Spleen (tissue), 13 donors: ENCODE measurements around the gene CLBA1. TPM values are rescaled to one million over a fixed set of nuclear protein-coding genes. Genes with fewer than 3 reads are reported as not detected.

Experiments
- DNase-seq: peaks from one replicate; pipeline ENCODE4 v3.0.0-alpha.2; 2020
- H3K27ac ChIP-seq, 8 donors: fragments of 200-600 bp; sonication (generic) in 7 of 8; 1 replicate in 4 of 8; 2 replicates in 4 of 8; pipeline versions ENCODE4 v1.5.0 to v1.8.0; 2016 to 2021; ENCODE audit warnings: inconsistent platforms in 4 of 8, mild to moderate bottlenecking in 4 of 8, moderate library complexity in 1 of 8
- H3K27me3 ChIP-seq, 7 donors: fragments of 200-600 bp; sonication (generic) in 6 of 7; replicated peaks in 1 of 7; 1 replicate in 4 of 7; 2 replicates in 3 of 7; pipeline versions ENCODE4 v1.5.0 to v1.8.0; 2016 to 2021; ENCODE audit warnings: inconsistent platforms in 3 of 7, mild to moderate bottlenecking in 1 of 7
- H3K36me3 ChIP-seq, 6 donors: fragments of 200-600 bp; sonication (generic) in 5 of 6; 1 replicate in 4 of 6; 2 replicates in 2 of 6; pipeline versions ENCODE4 v1.5.0 to v1.8.0; 2016 to 2021; ENCODE audit warnings: inconsistent platforms in 2 of 6
- H3K4me1 ChIP-seq, 6 donors: fragments of 200-600 bp; sonication (generic) in 5 of 6; 1 replicate in 3 of 6; 2 replicates in 3 of 6; pipeline versions ENCODE4 v1.5.0 to v1.8.0; 2016 to 2021; ENCODE audit warnings: inconsistent platforms in 3 of 6
- H3K4me3 ChIP-seq, 8 donors: fragments of 200-600 bp; sonication (generic) in 7 of 8; 1 replicate in 4 of 8; 2 replicates in 4 of 8; pipeline versions ENCODE4 v1.5.0 to v1.8.0; 2016 to 2021; ENCODE audit warnings: inconsistent platforms in 4 of 8, mild to moderate bottlenecking in 4 of 8, moderate library complexity in 2 of 8
- H3K9me3 ChIP-seq, 8 donors: fragments of 200-600 bp; sonication (generic) in 7 of 8; 1 replicate in 4 of 8; 2 replicates in 4 of 8; pipeline versions ENCODE4 v1.5.0 to v1.8.0; 2016 to 2021; ENCODE audit warnings: inconsistent platforms in 4 of 8
- POLR2A ChIP-seq, 3 donors: fragments of 450-650 bp; IDR thresholded peaks; one replicate each; pipeline ENCODE4 v1.5.1; 2017; ENCODE audit warnings: antibody characterized with exemption in 3 of 3, mild to moderate bottlenecking in 1 of 3
- POLR2AphosphoS5 ChIP-seq, 3 donors: sonication (generic); formaldehyde crosslinking; IDR thresholded peaks; one replicate each; pipeline ENCODE4 v1.5.1; 2017; ENCODE audit warnings: antibody characterized with exemption in 3 of 3
- WGBS, 5 donors: extraction: QIAGEN DNeasy Blood & Tissue Kit in 3 of 5; methylation state at CpG; one replicate each; pipeline versions ENCODE4 v1.1.5 to v1.1.7; 2013 to 2018; 5-methylcytosine and 5-hydroxymethylcytosine counted together
- intact Hi-C: fragments of 100-400 bp; cut with DNase I; formaldehyde crosslinking; loops from one replicate; pipeline ENCODE4 v1.15.0; 2023; ENCODE audit warnings: low total_unique reads
- long read RNA-seq, 2 donors: transcript quantifications; one replicate each; lab custom pipeline, GENCODE V29; 2026
- polyA plus RNA-seq, 3 donors: library from polyadenylated mRNA; stranded (reverse); fragments of 200-250 nt; gene quantifications; one replicate each; pipeline ENCODE4 v1.2.1, GENCODE V29; 2013
- total RNA-seq, 7 donors: library from RNA; depleted of rRNA in 3 of 7; stranded (reverse); fragments of >200 nt in 3 of 7; fragmentation: NEBNext Ultra II Directional in 4 of 7; extraction: Animal tissue kit (Norgen Biotek cat#: 25700) in 4 of 7; gene quantifications; one replicate each; pipeline versions ENCODE4 v1.1.0 to v1.2.1, GENCODE V29; 2016 to 2021
- TF ChIP-seq, protein P1 (sequence below), 11 experiments: fragments of 200-600 bp in 7 of 11; fragments of 450-650 bp in 4 of 11; sonication (generic) in 4 of 11; IDR thresholded peaks in 8 of 11; conservative IDR thresholded peaks in 3 of 11; 1 replicate in 7 of 11; 2 replicates in 4 of 11; pipeline versions ENCODE4 v1.4.0 to v1.8.0; 2016 to 2021; ENCODE audit warnings: antibody characterized with exemption in 11 of 11, inconsistent platforms in 4 of 11, mild to moderate bottlenecking in 1 of 11
- donor health status: healthy with polysubstance abuse.
- donor health status: DM: no; HTN: no; CAD: no; lungs with moderate emphysema.
- donor health status: DM: no; HTN: no; CAD: no.
- donor health status: Bipolar disorder and iron deficiency.
- donor health status: healthy.
- donor health status: DM: no; HTN: no; CAD: no.
- donor health status: DM: yes; HTN: yes; CAD: no.

Gene CLBA1
- total RNA-seq (1 to 10 TPM; 1.7 to 4.0 (median 3.4) TPM), polyA plus RNA-seq (1 to 10 TPM; 3.7 to 4.3 (median 3.9) TPM)
- long read RNA-seq, donor 1, partial matches to known transcripts, result 10 of 13 reads
- long read RNA-seq, donor 1, other reads (novel, unspliced or antisense), result 0 of 13 reads
- long read RNA-seq, donor 2, partial matches to known transcripts, result 0 of 1 reads
- long read RNA-seq, donor 2, other reads (novel, unspliced or antisense), result 0 of 1 reads

DNA sequence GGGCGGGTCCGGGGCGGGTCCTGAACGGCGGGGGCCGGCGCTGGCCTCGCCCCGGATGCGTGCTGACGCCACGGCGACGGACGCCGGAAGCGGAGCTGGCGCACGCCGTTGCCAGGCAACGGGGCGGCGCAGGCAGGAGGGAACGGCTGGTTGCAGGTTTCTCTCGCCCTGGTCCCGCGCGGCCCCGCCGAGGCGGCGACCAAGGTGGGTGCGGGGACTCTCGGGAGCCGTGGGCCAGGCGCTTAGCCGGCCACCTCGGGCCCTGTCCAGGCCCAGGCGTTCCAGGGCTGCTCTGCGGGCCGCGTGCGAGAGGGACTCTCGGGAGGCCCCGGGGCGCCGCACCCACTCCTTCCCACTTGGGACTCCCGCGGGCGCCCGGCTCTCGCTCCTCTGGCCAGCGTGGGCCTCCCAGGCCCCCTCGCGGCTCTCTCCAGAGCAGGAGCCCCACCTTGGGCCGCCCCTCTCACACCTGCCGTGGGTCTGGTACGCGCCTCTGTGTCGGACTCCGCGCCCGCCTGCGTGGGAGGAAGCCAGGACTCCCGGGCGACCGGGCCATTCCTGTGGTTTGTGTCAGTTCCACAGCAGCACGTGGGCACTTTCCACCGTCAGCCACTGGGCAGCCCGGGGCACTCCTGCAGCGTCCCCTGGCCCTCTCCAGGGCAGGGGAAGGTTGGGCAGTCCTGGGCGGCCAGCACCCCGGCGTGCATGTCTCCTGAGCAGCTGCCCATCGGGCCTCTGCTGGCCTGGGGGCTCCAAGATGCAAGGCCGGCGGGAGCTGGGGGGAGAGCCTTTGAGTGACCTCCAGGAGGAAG is at the start of gene CLBA1:
Gene CLBA1, plus strand, starts transcription at position 114 of the 812 bp plus-strand sequence. Its CDS starts 644 bp downstream, at position 758.
- Histone ChIP-seq H3K27ac (peak within 1 kb of the TSS; percentile 35 to 86 (median 78)), H3K9me3 (no peaks in the 10 kb centered on the region), H3K36me3 (no peaks in the 10 kb centered on the region), H3K4me3 (peak within 1 kb of the TSS; percentile 66 to 93 (median 84)), H3K4me1 (peaks cover 5 to 25% (median 15%) of the 10 kb centered on the region in 6 donors), H3K27me3 (no peaks in the 10 kb centered on the region)
- peak; percentile 99 for DNase-seq
- TF ChIP-seq POLR2A (IDR thresholded peaks at IDR 0.05), result no peak
- TF ChIP-seq POLR2AphosphoS5 (IDR thresholded peaks at IDR 0.05), result peak; percentile 78 to 89 (median 87)
- TF ChIP-seq, protein P1, sequence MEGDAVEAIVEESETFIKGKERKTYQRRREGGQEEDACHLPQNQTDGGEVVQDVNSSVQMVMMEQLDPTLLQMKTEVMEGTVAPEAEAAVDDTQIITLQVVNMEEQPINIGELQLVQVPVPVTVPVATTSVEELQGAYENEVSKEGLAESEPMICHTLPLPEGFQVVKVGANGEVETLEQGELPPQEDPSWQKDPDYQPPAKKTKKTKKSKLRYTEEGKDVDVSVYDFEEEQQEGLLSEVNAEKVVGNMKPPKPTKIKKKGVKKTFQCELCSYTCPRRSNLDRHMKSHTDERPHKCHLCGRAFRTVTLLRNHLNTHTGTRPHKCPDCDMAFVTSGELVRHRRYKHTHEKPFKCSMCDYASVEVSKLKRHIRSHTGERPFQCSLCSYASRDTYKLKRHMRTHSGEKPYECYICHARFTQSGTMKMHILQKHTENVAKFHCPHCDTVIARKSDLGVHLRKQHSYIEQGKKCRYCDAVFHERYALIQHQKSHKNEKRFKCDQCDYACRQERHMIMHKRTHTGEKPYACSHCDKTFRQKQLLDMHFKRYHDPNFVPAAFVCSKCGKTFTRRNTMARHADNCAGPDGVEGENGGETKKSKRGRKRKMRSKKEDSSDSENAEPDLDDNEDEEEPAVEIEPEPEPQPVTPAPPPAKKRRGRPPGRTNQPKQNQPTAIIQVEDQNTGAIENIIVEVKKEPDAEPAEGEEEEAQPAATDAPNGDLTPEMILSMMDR (IDR thresholded peaks at IDR 0.05 in 8 of 11, conservative IDR thresholded peaks at IDR 0.05 in 3 of 11), result peak in 1 of 11 experiments; percentile 27
- intact Hi-C loops, result no loop called here
- 2 to 4% (median 3%) methylated on average over 24 to 77 of the region's 77 CpGs for WGBS, 5 donors

DNA sequence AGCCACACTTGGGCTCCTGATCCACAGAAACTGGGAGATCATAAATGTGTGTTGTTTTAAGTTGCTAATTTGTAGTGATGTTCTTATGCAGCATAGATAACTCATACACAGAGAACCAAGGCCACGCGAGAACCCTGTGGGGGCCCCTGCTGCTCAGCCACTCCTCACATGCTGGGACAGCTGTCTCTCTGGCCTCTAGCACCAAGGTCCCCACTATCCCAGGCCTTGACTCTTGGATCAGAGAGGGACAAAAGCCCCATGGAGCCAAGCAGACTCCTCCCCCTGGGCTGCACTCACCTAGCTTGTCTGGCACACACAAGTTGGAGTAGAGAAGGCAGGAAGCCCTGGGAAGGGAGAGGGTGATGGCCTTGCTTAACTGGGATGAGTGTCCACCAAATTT is 49.6 kb upstream of the CLBA1 start:
- TF ChIP-seq, protein P1 (IDR thresholded peaks at IDR 0.05 in 8 of 11, conservative IDR thresholded peaks at IDR 0.05 in 3 of 11), result no peak
- TF ChIP-seq POLR2A (IDR thresholded peaks at IDR 0.05) (no peak), POLR2AphosphoS5 (IDR thresholded peaks at IDR 0.05) (no peak)
- Histone ChIP-seq H3K4me1 (peaks cover 0 to 27% (median 16%) of the 10 kb centered on the region in 6 donors), H3K27me3 (peaks cover 0 to 28% (median 0%) of the 10 kb centered on the region in 7 donors), H3K9me3 (no peaks in the 10 kb centered on the region), H3K36me3 (no peaks in the 10 kb centered on the region), H3K27ac (no peak overlapping the region), H3K4me3 (no peak overlapping the region)
- WGBS, 5 donors, result 39 to 97% (median 68%) methylated on average over 2 of the region's 2 CpGs; no CpG with 5 or more reads in 1 of the 5 donors
- intact Hi-C loops, result no loop called here
- DNase-seq, result no peak

- intact Hi-C loops, result no loop called here
- H3K36me3 ChIP-seq, result no peaks in the 10 kb centered on the region
- H3K9me3 ChIP-seq, result no peaks in the 10 kb centered on the region
- H3K27me3 ChIP-seq, result peaks cover 0 to 28% (median 0%) of the 10 kb centered on the region in 7 donors
- 46 to 62% (median 53%) methylated on average over 8 to 10 of the region's 10 CpGs for WGBS, 5 donors
- no peak for DNase-seq
- peaks cover 0 to 27% (median 16%) of the 10 kb centered on the region in 6 donors for H3K4me1 ChIP-seq
- TF ChIP-seq POLR2AphosphoS5 (IDR thresholded peaks at IDR 0.05), result no peak
- TF ChIP-seq, protein P1 (IDR thresholded peaks at IDR 0.05 in 8 of 11, conservative IDR thresholded peaks at IDR 0.05 in 3 of 11), result no peak
- TF ChIP-seq POLR2A (IDR thresholded peaks at IDR 0.05), result no peak
- no peak overlapping the region for H3K4me3 ChIP-seq
- no peak overlapping the region for H3K27ac ChIP-seq
Observed at GRCh38 chr14:104936361-104937155, 49.0 kb upstream of the CLBA1 start.
